ENCODE measurements around the gene PROSER2.
A peak's percentile ranks its signal among the peaks of the same experiment; 100 is the strongest.

GRCh38 chr10:11881477-11882417, 58.6 kb downstream of the PROSER2 start:
- no peak for TF ChIP-seq CTCF (IDR thresholded peaks at IDR 0.05 in 8 of 11, conservative IDR thresholded peaks at IDR 0.05 in 3 of 11)
- TF ChIP-seq POLR2AphosphoS5 (IDR thresholded peaks at IDR 0.05) = peak in 1 of 3 donors; percentile 15

Data from spleen (tissue), 7 donors.